ENCODE results near the gene CSNK1A1L.

Gene CSNK1A1L

GRCh38 chr13:37106642-37107041 lies 1.2 kb upstream of the CSNK1A1L start:
- DNase-seq = no peak

- DNase-seq = no peak
These were observed 2.6 kb downstream of the CSNK1A1L start for GRCh38 chr13:37102896-37103295.

- DNase-seq = no peak
These were observed 4.3 kb downstream of the CSNK1A1L start for GRCh38 chr13:37101201-37101600.

- no peak for DNase-seq
These were observed 4.7 kb downstream of the CSNK1A1L start for GRCh38 chr13:37100731-37101130.

- no peak for DNase-seq
These were observed 8.4 kb downstream of the CSNK1A1L start for GRCh38 chr13:37097076-37097475.

- no peak for DNase-seq
These were observed 10.6 kb downstream of the CSNK1A1L start for GRCh38 chr13:37094840-37095239.

DNA sequence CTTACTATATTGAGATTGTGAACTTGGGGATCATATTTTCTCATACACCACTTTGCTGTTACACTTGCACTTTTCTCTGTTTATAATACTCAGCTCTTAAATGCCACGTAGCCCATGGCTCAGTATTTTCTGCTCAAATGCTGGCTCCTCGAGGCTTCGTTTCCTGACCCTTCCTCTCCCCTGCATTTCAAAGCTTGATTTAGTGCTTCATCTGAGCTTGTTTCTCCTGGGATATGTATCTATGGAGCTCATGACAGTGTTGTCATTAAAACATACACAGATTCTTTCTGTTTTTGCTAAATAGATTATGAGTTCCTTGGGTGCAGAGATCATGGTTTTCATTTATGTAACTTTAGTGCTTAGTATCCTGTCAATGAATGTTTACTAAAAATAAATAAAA lies 11.4 kb downstream of the CSNK1A1L start:
- no peak for DNase-seq

GRCh38 chr13:37091835-37092234 lies 13.6 kb downstream of the CSNK1A1L start:
- DNase-seq = no peak

- no peak for DNase-seq
These were observed 14.6 kb downstream of the CSNK1A1L start for GRCh38 chr13:37090912-37091311.

- no peak for DNase-seq
These were observed 16.0 kb downstream of the CSNK1A1L start for GRCh38 chr13:37089495-37089894.

DNA sequence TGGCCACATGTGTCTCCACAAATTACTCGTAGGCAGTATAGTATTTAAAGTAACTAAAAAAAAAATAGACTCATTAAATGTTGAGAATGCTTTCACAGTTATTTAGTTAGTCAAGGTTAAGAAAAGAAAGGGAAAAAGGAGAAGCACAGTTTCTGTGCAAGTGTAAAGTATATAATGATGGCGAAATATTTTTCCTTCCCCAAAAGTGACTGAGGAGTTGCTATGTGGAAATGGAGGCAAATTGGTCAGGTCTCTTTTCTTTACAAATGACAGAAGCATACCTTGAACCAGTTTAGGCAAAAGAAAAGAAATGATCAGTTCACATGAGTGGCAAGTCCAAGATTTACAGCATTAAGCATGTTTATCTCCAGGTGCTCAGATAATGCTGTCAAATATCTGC lies 18.0 kb downstream of the CSNK1A1L start:
- DNase-seq = no peak

DNA sequence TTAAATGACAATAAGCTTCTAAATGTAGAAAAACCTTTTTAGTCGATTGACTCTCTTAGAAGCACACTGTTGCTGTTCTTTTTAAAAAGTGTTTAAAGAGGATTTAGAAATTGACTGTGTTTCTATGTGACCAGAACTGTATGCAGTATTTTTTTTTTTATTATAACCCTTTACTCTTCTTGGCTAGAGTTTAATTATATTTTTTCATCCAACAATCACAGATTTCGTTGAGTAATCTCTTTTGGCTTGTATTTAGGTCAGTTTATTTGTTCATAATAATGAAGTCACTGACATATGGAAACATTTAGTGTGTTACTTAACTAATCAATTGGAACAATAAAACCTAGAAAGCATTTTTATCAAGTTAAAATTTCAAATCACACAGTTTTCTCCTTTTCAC lies 19.9 kb downstream of the CSNK1A1L start:
- no peak for DNase-seq

- no peak for DNase-seq
These were observed 28.6 kb downstream of the CSNK1A1L start for GRCh38 chr13:37076818-37077217.

DNA sequence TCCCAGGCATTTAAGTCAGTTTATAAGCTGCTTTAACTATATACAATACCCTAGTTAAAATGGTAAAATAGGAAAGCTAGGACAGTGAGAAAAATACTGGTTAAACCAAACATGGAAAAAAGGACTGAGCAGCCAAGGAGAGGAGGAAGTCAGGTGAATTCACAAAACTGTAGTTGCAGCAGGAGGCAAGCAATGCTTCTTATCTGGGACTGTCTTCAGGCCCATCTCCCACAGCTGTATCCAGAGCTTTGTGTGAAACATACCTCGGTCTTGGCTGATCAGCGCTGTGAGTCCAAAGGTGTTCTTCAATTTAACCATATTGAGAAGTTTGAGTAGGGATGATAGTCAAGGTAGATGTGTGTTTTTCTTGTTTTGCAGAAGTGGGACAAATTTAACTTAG lies 30.3 kb downstream of the CSNK1A1L start:
- DNase-seq = no peak

DNA sequence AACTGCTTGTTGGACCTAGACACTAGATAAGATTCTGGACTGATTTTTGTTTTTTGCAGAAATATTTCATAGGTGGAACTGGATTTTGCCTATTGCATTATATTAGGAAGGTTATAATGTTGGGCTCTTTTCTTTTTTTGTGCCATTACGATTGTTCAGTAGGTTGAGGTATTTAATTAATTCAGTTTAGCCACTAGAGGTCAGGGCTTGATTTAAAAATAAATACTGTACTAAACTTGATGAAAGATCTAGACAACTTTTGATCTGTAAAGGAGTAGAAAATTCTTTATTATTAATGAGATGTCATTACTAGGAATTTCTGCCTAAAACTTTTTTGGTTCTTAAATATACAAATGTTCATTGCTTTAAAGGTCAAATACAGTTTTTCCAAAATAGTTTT lies 30.8 kb downstream of the CSNK1A1L start:
- peak in 1 of 5 experiments; percentile 9 for DNase-seq

- no peak for DNase-seq
These were observed 33.4 kb downstream of the CSNK1A1L start for GRCh38 chr13:37072024-37072423.

DNA sequence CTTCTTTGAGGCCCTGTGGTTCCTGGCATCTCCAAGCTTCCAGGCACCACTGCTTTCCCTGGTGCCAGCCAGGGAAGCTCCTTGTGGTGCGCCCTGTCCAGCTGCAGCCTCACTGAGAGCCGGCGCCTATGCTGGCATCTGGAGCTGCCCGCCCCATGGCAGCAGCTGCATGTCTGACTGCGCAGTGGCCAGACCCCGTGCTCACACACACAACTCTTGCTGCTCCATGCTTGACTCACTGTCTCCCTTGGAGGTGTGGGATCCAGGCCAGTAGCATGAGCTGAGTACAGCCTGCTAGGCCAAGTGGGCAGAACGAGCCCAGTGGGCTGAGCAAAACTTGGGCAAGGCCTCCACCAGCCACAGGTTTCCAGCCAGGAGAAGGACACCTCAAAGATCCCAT lies 34.5 kb downstream of the CSNK1A1L start:
- DNase-seq = no peak

GRCh38 chr13:37070145-37070695 lies 35.2 kb downstream of the CSNK1A1L start:
- DNase-seq = no peak

GRCh38 chr13:37069597-37070103 lies 35.8 kb downstream of the CSNK1A1L start:
- no peak for DNase-seq

- no peak for DNase-seq
These were observed 36.5 kb downstream of the CSNK1A1L start for GRCh38 chr13:37068962-37069361.

GRCh38 chr13:37067874-37068273 lies 37.6 kb downstream of the CSNK1A1L start:
- no peak for DNase-seq

- no peak for DNase-seq
These were observed 39.5 kb downstream of the CSNK1A1L start for GRCh38 chr13:37065890-37066526.

GRCh38 chr13:37059848-37060192 lies 45.6 kb downstream of the CSNK1A1L start:
- no peak for DNase-seq

DNA sequence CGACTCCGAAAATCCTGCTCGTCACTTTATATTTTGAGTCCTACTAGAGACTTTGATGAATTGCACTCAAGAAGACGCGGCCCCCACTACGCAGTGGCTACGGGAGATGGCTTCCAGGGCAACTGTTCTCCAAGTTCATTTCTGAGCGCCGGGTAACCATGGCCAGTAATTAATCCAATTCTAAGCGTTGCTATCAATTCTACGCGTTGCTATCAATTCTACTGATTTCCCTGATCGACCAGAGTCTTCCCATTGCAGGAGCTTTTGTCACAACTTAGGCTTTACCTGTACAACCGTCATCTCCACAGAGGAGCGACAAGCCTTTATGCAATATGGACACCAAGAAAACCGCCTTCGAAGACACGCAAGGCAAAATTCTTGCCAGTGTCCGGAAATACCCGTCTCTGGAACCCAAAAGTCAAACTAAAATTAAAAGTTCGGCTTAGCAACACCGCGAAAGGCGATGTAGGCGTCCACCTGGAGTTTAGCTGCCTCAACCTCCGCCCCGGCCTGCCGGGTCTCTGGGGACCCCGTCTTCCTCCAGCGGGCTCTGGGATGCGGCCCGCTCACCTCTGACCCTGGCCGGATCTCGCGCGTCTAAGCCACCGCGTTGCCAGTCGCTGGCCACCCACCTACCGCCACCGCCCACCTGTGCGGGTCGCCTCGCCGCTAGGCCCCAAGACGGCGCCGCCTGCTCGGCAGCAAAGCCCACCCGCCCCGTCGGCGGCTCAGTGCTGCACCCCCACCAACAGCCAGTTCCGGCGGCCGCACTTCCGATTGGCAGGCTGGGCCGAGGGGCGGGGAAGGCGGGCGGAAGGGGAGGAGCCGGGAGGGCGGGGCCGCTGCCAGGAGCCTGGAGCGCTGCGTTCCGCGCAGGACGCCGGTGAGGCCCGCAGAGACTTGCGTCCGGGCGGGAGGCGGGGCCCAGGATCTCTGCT lies 46.3 kb downstream of the CSNK1A1L start, which contains the start of gene SUPT20H:
TSS of gene SUPT20H (minus strand) at position 779 of the 938 bp plus-strand sequence. CDS start 8,198 bp downstream, outside the sequence.
- DNase-seq = peak; percentile 84 to 95 (median 91)

Measured in T-helper 2 cell (primary cell).